GM19351 (cell line): ENCODE data around the gene RAB6B.

Source experiments
- ATAC-seq: cut with Tn5 transposase; IDR thresholded peaks from one replicate; pipeline ENCODE4 v1.9.1; 2021; ENCODE audit warnings: mild to moderate bottlenecking, moderate library complexity; ENCODE audit not compliant: unreplicated experiment

Gene RAB6B

DNA sequence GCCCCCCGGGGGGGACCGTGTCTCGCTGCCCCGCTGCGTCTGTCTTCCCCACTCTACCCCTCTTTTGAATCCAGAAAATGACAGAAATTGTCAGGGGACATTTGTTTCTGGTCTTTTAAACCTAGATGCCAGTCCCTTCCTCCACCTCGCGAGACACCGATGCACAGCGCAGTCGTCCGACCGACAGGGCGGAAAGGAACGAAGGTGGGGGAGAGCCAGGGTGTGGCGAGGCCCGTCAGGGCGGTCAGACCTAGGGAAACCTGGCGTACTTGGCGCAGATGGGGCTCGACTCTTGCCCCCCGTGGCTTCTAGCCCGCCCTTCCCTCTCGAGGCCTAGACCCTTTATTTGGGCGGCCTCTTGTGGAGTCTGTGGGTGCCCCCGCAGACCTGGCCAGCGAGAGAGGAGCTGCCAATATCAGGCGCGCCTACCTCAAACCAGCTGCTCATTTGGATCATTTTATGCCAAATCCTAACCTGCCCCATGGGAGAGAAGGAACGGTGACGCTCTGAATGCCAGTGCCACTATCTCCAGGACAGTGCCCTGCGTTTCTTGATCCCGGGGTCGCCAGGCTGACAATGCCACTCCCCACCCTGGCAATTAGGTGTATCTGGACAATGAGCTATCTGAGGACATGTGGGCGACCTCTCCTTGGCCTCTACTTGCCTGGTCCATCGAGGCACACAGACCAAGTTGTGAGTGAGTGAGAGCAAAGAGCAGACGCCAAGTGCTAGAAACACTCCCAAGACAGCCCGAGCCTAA lies 500 bp upstream of the RAB6B start:
- ATAC-seq, result peak; percentile 24

DNA sequence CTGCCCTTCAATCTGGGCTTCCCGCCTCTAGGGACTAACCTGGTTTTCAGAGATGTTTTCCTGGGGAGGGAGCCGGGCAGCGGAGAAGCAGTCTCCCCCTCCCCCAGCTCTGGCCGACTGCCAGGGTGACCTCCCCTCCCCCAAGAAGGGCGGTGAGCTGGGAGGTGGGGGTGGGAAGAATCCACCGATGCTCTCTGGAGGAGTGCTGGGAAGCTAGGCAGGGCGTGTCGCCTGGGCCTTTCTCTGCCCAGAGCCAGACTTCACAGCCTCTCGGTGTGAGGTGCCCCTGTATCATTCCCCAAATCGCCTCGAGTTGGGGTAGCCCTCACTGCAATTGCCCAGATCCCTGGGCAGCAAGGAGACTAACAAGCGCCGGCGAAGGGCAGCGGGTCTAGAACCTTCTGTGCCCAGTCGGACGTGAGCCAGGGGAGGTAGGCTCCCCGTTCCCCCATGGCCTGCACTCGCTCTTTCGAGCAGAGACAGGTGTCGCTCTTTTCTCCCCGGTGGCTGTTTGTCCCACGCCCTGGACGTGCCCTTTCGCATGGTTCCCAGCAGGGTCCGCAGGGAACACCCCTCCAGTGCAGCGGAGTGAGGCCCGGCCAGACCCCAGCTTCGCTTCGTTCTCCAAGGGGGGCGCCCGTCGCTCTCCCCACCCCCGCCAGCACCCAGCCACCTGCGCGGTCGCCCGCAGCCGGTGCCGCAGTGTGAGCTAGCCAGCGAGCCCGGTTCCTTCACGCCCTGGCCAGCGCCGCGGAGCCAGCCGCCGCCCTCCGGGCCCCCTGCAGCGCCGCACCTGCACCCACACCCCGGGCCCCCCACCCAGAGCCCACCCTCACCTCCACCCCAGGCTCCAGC lies 1.1 kb downstream of the RAB6B start:
- no peak for ATAC-seq

DNA sequence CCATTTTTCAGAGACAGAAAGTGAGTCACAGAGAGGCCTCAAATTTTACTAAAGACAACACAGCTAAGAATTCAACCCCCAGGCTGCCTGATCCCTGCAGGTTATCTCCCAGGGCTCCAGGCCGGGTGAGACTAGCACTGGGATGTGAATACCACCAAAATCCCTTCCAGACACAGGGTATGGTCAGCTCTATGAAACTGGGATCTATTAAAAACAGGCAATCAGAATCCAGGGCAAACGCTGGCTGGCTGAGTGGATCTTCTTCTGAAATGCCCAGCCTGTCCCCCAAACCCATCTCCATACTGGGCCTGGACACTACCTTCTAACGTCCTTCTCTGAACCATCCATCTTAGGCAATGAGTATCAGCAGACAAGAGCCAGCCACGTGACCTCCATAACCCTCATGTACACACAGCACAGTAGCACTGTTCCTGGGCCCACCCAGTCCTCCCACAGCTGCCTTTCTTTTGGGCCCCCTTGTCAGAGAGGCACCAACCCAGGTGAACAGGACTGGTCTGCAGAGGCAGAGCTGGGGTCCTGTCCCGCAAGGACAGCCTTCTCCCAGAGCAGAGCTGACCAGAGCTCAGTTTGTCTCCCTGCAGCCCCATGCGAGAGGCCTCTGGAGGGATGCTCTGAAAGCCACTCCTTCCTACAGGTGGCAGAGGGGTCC lies 1.9 kb downstream of the RAB6B start:
- ATAC-seq, result no peak

DNA sequence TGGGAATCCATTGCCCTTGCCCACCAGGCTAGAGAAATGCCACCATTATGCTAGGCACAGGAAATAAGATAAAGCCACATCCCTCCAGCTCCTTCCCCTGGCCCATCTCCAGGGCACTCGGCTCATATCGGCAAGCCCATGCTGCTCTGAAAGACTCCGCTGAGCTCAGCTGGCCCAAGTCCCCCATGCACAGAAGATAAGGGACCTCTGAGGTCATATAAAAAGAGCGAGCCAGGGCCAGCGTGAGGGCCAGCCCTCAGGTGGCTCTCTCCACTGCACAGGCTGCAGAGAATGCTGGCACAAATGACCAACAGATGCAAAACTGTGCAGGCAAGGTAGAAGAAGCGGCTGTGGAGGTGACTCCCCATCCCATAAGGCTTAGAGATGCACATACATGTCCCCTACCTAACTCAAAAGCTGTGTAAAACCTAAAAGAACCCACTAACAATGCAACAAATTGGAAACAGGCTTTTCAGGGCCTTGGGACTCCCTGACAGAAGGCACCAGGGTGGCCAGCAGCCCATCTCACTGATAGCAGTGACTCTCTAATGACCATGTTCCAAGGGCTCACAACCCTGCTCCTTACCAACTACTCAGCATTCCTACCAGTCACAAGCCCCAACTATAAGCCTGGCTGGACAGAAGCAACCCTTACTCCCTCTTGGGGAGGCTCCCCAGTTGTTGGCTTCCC lies 3.0 kb downstream of the RAB6B start:
- no peak for ATAC-seq

DNA sequence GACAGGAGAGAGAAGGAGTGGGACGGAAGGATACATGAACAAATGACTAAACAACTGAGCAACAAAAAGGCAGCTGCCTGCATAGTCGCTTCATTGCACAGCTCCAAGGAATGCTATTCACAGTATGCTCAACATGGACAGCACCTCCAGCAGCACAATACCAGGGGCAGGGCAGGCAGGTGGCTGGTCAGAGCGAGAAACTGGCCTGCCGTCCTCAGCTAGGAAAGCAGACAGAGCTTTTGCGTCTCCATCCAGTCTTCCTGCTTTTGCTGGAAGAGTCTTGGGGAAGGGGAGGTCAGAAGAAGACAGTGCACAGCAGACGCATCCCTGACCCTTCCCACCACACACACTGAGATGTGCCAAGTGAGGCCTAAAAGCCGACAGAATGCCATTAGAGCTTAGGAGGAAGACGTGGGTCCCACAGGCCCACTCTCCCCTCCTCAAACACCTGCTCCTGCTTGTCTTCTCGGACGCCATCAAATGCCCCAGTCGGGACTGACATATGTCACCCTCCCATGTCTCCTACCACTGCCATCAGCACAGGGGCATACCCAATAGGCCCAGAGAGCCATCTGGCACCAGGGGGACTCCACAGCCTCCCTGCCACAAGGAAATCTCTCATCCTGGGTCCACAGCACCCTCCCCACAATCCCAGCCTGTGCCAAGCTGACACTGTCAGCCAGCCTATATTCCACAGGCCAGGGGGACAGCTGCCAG lies 3.9 kb downstream of the RAB6B start:
- no peak for ATAC-seq

DNA sequence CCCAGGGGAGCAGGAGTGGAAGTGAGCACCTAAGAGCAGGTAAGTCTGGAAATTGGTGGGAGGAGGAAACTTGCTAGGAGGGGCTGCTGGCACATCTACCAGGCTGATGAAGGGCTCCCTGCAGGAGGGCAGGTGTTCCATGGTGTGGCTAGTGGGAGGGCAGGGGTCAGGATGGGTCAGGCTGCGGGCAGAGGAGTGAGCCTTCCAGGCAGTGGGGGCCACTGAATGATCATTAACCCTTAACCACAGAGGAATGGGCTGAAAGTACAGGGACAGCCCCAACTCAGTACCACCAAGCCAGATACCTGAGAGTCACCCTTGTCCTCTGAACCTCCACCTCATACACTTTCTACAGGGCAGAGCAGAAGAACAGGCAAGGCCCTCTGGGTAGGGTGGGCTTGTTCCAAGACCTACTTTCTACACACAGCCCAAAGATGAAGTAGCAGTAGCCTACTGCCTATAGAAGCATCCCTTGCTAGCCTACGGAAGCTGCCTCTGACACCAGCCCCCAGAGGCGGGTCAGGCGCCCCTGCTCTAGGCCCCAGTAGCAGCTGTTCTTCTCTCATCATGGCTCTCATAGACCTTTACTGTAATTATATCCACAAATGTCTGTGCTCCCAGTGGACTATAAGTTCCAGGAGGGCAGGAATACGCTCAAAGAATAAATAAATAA lies 4.6 kb downstream of the RAB6B start:
- no peak for ATAC-seq

DNA sequence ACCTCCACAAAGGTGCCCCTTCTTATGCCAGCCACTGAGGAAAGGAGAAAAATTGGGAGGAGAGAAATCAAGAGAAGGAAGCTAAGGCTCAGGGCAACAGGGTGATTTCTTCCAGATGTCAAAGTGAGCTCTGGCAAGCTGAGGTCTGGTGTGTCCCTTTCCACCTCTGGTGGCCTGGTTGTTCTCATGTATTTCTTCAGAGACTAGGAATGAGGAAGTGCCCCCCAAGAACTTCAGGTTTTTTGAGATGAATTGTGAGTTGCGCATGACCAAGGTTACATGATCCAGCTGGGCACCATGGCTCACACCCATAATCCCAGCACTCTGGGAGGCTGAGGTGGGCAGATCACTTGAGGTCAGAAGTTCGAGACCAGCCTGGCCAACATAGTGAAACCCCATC lies 5.6 kb downstream of the RAB6B start:
- no peak for ATAC-seq

DNA sequence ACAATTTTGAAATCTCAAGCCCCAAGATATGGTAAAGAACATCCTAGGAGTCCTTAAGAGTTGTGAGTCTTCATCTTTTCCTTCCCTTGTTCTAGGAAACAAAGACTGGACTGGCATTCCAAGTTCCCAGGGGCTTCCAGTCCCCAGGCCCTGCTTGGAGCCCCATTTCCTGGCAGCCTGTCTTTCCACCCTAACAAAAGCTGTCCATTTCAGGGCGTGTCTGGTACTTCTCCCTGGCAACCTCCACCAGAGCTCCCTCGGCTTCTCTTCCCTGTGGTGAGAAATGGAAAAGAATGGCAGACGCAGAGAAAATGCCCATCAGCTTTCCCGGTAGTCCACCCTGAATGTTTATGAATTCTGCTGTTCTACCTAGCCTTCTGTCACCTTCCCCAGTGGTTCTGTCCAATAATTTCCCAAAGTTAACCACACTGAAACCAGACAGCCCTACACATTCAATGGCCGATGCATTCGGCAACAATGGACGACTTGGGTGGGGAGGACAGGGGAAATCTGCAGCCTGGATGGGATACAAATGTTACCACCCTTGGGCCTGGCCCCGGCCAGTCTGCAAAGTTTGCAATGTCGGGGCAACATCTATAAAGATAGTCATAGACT lies 6.8 kb downstream of the RAB6B start:
- ATAC-seq, result no peak

DNA sequence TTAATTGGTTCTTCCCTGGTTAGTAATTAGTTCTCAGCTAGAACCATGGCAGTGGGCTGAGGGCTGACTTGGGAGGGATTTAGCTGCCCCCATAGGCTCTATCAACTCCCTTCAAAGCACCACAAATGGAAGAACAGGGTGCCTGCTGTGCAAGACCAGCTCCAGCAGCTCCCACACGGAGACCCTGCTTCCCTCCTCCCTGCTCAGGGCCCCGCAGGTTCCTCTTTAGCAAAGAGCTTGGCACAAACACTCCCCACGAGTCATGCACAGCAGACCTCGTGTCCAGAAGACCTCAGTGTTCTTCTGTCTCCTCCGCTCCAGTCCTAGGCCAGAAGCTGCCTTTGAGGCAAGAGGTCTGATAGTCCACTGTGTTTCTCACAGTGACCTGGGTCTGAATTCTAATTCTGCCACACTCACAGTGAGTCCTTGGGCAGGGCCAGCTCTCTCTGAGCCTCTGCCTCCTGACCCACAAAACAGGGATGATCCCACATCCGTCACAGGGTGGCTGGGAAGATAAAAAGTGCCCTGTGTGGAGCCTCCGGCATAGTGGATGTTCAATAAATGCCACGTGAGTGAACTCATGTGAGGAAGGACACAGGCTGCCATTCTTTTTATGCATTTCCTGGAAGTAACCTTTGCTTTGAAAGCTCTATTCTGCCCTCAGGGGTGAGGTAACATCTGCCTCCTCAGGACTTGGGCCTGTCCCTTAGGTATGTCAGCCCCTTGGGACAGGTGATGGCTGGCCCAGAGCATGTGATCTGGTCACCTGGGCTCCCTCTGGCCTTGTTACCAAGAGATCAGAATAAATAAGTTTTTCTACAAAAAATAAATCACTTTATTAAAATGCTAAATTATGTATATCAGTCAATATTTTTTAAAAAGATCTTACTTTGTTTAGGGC lies 7.6 kb downstream of the RAB6B start:
- no peak for ATAC-seq

DNA sequence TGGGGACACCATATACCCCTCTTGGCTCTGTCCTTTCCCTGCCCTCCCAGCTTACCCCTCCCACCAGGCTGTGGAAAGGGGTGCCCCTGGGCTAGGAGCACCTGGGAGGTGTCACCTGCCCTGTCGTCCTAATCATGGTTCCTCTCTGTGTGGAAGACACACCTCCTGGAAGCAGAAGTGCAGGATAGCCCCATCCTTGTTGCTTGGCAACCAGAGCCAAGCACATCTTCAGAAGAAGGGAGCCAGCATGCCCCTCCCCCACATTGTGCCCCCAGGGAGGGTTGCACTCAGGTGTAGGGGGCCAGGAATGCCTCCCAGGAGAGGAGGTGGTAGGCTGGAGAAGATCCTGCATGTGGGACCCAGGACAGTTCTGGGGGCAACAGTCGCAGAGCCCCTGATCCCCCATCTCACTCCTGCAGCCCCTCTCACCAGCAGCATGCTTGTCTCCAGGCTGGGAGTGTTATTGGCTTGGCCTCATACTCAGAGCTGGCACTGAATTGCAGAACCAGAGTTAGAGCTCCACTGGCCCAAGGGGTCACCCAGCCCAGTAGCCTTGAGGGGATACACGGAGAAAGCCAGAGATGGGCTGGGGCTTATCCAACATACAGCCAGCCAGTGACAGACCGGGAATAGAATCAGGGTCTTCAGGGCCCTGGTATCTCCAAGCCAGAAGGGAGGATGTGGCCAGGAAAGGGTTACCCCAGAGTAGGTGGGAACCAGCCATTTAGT lies 8.4 kb downstream of the RAB6B start:
- ATAC-seq, result no peak

DNA sequence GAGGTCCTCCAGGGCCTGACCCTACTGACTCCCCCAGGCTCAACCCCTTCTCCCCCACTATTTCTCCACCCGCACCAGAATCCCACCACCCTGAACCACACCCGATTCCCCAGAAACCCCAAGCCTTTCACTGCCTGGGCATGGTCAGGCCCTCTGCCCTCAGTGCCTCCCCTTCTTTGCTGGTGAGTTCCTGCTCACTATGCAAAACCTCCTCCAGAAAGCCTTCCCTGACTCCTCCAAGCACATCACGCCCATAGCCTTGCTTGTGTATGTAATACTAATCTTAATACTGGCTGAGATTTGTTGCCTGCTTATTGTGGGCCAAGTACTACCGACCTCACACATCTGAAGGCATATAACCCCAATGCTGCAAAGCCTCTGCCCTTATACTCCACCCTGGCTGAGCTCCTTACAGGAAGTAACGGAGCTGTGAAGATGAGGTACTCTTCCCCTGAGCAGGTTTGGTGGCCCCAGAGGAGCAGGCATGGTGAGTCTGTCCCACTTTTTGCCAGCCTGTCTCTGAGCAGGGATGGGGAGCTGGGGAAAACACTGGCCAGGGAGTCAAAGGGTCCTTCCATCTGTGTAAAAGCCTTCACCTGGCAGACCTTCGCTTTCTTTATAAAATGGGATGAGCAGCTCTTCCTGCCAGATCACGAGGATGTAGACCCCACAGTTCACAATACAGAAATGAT lies 9.5 kb downstream of the RAB6B start:
- ATAC-seq, result no peak

DNA sequence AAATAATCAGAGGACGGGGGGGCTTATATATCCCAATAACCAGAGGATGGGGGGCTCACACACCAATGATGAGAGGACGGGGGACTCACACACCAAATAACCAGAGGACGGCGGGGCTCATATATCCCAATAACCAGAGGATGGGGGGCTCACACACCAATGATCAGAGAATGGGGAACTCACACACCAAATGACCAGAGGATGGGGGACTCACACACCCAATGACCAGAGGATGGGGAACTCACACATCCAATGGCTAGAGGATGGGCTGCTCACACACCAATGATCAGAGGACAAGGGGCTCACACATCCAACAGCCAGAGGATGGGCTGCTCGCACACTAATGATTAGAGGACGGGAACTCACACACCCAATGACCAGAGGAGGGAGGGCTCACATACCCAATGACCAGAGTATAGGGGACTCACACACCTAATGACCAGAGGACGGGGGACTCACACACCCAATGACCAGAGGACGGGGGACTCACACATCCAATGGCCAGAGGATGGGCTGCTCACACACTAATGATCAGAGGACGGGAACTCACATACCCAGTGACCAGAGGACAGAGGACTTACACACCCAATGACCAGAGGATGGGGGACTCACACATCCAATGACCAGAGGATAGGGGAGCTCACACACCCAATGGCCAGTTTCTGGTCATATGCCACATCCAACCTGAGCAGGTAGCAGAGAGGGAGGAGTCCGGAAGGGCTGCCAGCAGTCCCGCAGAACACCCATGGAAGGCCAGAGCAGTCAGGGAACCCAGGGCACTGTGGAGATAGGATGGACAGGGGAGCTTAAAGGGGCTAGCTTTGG lies 10.6 kb downstream of the RAB6B start:
- ATAC-seq, result no peak

DNA sequence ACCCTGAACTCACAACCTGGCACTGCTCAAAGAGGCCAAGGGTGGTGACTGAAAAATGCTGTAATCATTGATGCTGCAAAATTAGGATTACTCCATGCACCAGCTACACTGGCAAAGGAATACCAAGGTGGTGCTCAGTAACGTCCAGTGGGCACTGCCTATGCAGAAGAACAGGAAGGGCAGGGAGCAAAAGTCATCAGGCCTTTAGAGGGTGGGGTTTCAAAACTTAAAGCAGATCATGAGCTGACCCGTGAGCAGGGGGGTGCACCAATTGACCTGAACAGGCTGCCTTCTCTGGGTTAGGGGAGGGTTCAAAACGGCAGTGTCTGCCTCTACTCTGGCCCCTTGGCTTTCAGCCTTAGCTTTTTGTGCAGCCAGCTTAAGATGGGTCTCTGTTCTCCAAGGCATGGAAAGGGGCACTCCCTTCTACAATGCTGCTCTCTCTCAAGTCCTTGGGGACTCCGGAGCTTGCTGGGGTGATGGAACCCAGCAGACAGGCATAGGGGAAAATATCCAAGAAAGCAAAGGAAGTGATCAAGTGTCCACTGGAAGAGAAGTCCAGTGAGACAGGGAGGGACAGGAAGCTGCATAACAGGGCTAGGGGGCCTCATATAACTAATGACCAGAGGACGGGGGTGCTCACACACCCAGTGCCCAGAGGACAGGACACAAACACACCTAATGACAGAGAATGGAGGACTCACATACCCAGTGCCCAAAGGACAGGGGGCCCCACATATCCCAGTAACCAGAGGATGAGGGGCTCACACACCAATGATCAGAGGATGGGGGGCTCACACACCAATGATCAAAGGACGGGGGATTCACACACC lies 11.4 kb downstream of the RAB6B start:
- ATAC-seq, result no peak

DNA sequence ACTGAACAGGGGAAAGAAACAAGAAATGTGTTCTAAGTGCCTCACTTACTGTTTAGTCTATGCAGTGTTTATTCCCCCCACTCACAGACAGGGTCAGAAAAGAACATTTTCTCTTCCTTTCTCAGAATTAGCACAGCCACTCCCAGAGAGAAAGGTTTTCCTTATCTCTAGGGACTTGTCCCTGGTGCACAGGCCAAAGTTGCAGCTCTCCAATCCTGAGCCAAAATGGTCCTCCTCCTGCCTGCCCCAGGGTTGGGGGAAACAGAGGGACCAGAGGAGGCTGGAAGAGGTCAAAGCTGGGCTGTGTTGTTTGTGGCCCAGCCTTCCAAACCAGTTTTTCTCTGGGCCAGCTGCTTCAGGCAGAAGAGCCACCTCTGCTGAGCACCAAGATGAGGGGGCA lies 12.0 kb downstream of the RAB6B start:
- no peak for ATAC-seq

DNA sequence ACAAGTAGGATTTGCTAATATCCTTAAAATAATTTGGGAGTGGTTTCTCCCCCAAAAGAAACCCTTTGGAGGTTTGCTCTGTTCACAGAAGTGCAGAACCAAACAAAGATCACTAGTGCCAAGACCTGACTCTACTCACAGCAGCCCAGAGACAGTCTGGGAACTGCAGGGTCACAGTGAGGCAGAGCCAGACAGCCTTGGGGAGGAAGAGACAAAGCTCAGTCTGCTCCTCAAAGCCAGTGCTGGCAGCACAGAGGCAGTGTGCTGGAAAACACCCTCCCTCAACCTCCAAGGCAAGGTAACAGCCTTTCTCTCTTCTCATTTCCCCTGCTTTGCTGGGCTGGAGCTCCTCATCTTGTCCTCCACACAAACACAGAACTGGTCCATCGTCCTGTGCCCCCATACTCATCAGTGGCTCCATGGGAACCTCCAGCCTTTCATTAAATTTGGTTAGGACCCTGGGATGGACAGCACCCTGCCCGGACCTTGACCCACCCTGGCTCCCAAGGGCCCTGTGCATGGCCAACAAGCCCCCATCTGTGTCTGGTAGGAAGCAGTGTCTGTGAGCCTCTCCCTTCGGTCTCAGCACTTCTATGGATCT lies 12.6 kb downstream of the RAB6B start:
- ATAC-seq, result no peak
